ENCODE results near the gene CDY1B. TPM values are rescaled to one million over a fixed set of nuclear protein-coding genes. Genes with fewer than 3 reads are reported as not detected.
"Not testable (repeated sequence)": the region's sequence is repeated elsewhere in the genome, so short reads cannot be mapped to it uniquely, and the experiment has no call there.

CDY1B gene
- total RNA-seq = not detected

GRCh38 chrY:24047919-24048318 is at the start of gene CDY1B:
Gene CDY1B (minus strand): TSS chrY:24048019. CDS start chrY:24047688, 331 bp downstream.
- H3K4me1 Mint-ChIP-seq (ENCODE audit: low read depth); H3K27me3 Mint-ChIP-seq (ENCODE audit: low read depth); H3K36me3 Mint-ChIP-seq (ENCODE audit: low read depth); H3K4me3 Mint-ChIP-seq; intact Hi-C loops (cut with micrococcal nuclease); CTCF ChIA-PET; H3K27ac Mint-ChIP-seq; DNase-seq; H3K9me3 Mint-ChIP-seq: not testable (repeated sequence)

GRCh38 chrY:24049525-24049924 is 1.7 kb upstream of the CDY1B start:
- CTCF ChIA-PET; DNase-seq; H3K9me3 Mint-ChIP-seq; H3K27ac Mint-ChIP-seq; H3K4me3 Mint-ChIP-seq; H3K36me3 Mint-ChIP-seq (ENCODE audit: low read depth); H3K27me3 Mint-ChIP-seq (ENCODE audit: low read depth); intact Hi-C loops (cut with micrococcal nuclease); H3K4me1 Mint-ChIP-seq (ENCODE audit: low read depth): not testable (repeated sequence)

- H3K4me1 Mint-ChIP-seq (ENCODE audit: low read depth); H3K4me3 Mint-ChIP-seq; H3K9me3 Mint-ChIP-seq; H3K36me3 Mint-ChIP-seq (ENCODE audit: low read depth); CTCF ChIA-PET; intact Hi-C loops (cut with micrococcal nuclease); H3K27ac Mint-ChIP-seq; DNase-seq; H3K27me3 Mint-ChIP-seq (ENCODE audit: low read depth): not testable (repeated sequence)
Measured at GRCh38 chrY:24043209-24043608, 4.6 kb downstream of the CDY1B start.

GRCh38 chrY:24039008-24039718 is 8.7 kb downstream of the CDY1B start:
- DNase-seq; H3K27me3 Mint-ChIP-seq (ENCODE audit: low read depth); H3K4me1 Mint-ChIP-seq (ENCODE audit: low read depth); intact Hi-C loops (cut with micrococcal nuclease); CTCF ChIA-PET; H3K36me3 Mint-ChIP-seq (ENCODE audit: low read depth); H3K9me3 Mint-ChIP-seq; H3K4me3 Mint-ChIP-seq; H3K27ac Mint-ChIP-seq: not testable (repeated sequence)

- H3K4me3 Mint-ChIP-seq; H3K27ac Mint-ChIP-seq; CTCF ChIA-PET; H3K4me1 Mint-ChIP-seq (ENCODE audit: low read depth); H3K27me3 Mint-ChIP-seq (ENCODE audit: low read depth); H3K36me3 Mint-ChIP-seq (ENCODE audit: low read depth); intact Hi-C loops (cut with micrococcal nuclease); H3K9me3 Mint-ChIP-seq; DNase-seq: not testable (repeated sequence)
Measured at GRCh38 chrY:24026212-24027103, 21.4 kb downstream of the CDY1B start.
